ENCODE results near the gene MYO1H. TPM values are rescaled to one million over a fixed set of nuclear protein-coding genes. Genes with fewer than 3 reads are reported as not detected.

MYO1H gene
- total and polyA plus RNA-seq, 2 of the 8 experiments (the other 6 are each of a cell fraction or from before 2014, with no cell fraction given): 0.03 TPM; not detected in 1

DNA sequence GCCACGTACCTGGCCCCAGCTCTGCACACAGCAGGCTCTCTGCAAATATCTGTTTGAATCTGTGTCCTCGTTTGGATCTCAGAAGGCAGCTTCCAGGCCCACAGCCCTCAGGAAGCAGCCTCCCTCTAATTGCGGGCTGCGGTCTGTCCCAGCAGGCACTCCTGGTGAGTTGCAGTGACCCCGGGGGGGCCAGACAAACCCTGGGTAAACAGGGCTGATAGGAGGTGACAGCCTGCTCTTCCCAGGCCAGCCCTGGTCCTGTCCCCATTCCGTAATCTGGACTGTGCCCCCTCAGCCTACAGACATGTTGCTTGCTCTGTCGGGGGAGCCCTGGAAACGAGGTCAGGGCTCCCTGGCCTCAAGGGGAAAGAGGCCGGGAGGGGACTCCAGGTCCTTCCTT lies 40.6 kb upstream of the MYO1H start:
- H2AK5ac ChIP-seq (ENCODE audit: low read depth, low read length): no peak overlapping the region
- peaks cover 0 to 1% of the 10 kb centered on the region in 2 experiments for H4K20me1 ChIP-seq (replicated peaks in 1 of 2; ENCODE audit: control insufficient read depth in 1 of 2, insufficient read depth in 2 of 2, low read length in 2 of 2)
- H2BK20ac ChIP-seq (ENCODE audit: low read length): no peak overlapping the region
- H4K5ac ChIP-seq (ENCODE audit: insufficient read length, low read depth, low read length): no peak overlapping the region
- no peak overlapping the region for H3K4ac ChIP-seq (replicated peaks; ENCODE audit: insufficient read length, low read depth, low read length)
- H3K4me2 ChIP-seq (ENCODE audit: insufficient read depth in 1 of 2, low read depth in 2 of 2, low read length in 2 of 2): no peak overlapping the region
- H3K79me1 ChIP-seq (ENCODE audit: low read depth, low read length): no peaks in the 10 kb centered on the region
- H3K4me1 ChIP-seq (replicated peaks in 1 of 4; ENCODE audit: control insufficient read depth in 3 of 4, insufficient read depth in 4 of 4, low read length in 3 of 4): peaks cover 0 to 6% (median under 1%) of the 10 kb centered on the region in 4 experiments; a peak in 2 of 7 replicates
- FAIRE-seq (no peak), DNase-seq (ENCODE audit: low read depth in 1 of 2, low spot score in 2 of 2) (no peak)
- no peak overlapping the region for H3K14ac ChIP-seq (ENCODE audit: insufficient read length)
- H3K23me2 ChIP-seq (ENCODE audit: low read depth, low read length): peaks cover 8% of the 10 kb centered on the region; the same call in 1 of the 2 replicates
- no peak overlapping the region for H2AFZ ChIP-seq (ENCODE audit: low read length)
- H3K27ac ChIP-seq (ENCODE audit: low read depth, low read length): no peak overlapping the region
- no peak overlapping the region for H4K91ac ChIP-seq (replicated peaks; ENCODE audit: insufficient read length, low read length)
- no peak overlapping the region for H2BK120ac ChIP-seq (replicated peaks; ENCODE audit: low read depth, low read length)
- no peak overlapping the region for H3K23ac ChIP-seq (ENCODE audit: insufficient read length)
- ChIA-PET CTCF (ENCODE audit: partially characterized antibody) (interaction anchor here (0.5 to 1.5 kb wide), 4 partner anchors 9 to 550 kb away, joined by 3 to 7 read pairs (median 3); no protein-coding TSS in a partner anchor), POLR2A (ENCODE audit: partially characterized antibody) (interaction anchor here (1.0 to 1.2 kb wide), 2 partner anchors 15 to 34 kb away, joined by 3 to 5 read pairs; no protein-coding TSS in a partner anchor)
- no peaks in the 10 kb centered on the region for H3K79me2 ChIP-seq (ENCODE audit: control insufficient read depth in 1 of 2, insufficient read depth in 2 of 2, low read length in 2 of 2)
- no peak overlapping the region for H2BK12ac ChIP-seq (ENCODE audit: low read depth, low read length)
- no peaks in the 10 kb centered on the region for H3K36me3 ChIP-seq (ENCODE audit: control insufficient read depth in 2 of 4, insufficient read depth in 4 of 4, low read length in 3 of 4)
- H3K9ac ChIP-seq (replicated peaks in 1 of 4; ENCODE audit: extremely low read depth in 1 of 4, low read depth in 3 of 4, low read length in 3 of 4): no peak overlapping the region
- H4K8ac ChIP-seq (ENCODE audit: extremely low read depth, insufficient read depth, low read length): no peak overlapping the region
- H3K18ac ChIP-seq (ENCODE audit: extremely low read depth, low read length): no peak overlapping the region
- H3K9me3 ChIP-seq (ENCODE audit: insufficient read depth in 2 of 2, low read depth in 1 of 2, low read length in 1 of 2): no peaks in the 10 kb centered on the region
- 86% methylated on average over 8 of the region's 9 CpGs; no CpG with 5 or more reads in 1 of the 2 experiments for WGBS, 2 experiments (ENCODE audit: extremely low coverage in 1 of 2, insufficient coverage in 1 of 2, insufficient read length in 1 of 2, insufficient replicate concordance in 2 of 2, low coverage in 1 of 2, low lambda C conversion rate in 2 of 2, missing lambda C conversion rate in 1 of 2)
- H3K4me3 ChIP-seq (ENCODE audit: extremely low read depth in 1 of 4, insufficient read depth in 2 of 4, low read depth in 3 of 4, low read length in 4 of 4): no peak overlapping the region
- peaks cover 10 to 54% (median 40%) of the 10 kb centered on the region in 4 experiments for H3K27me3 ChIP-seq (replicated peaks in 1 of 4; ENCODE audit: control insufficient read depth in 3 of 4, extremely low read depth in 1 of 4, insufficient read depth in 3 of 4, low read length in 3 of 4)
- no peak overlapping the region for H3K56ac ChIP-seq (replicated peaks; ENCODE audit: insufficient read length, low read depth, low read length)
- no peak overlapping the region for H2BK15ac ChIP-seq (ENCODE audit: low read length)
- no peak overlapping the region for H2BK5ac ChIP-seq (ENCODE audit: low read depth, low read length)
- TF ChIP-seq SIX5 (IDR thresholded peaks at IDR 0.05; ENCODE audit: low read depth, low read length): no peak
- no peak for TF ChIP-seq YY1 (IDR thresholded peaks at IDR 0.05; ENCODE audit: low read depth, low read length)
- TF ChIP-seq JUND (IDR thresholded peaks at IDR 0.05; ENCODE audit: low read length): no peak
- TF ChIP-seq, protein P1, sequence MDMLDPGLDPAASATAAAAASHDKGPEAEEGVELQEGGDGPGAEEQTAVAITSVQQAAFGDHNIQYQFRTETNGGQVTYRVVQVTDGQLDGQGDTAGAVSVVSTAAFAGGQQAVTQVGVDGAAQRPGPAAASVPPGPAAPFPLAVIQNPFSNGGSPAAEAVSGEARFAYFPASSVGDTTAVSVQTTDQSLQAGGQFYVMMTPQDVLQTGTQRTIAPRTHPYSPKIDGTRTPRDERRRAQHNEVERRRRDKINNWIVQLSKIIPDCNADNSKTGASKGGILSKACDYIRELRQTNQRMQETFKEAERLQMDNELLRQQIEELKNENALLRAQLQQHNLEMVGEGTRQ (IDR thresholded peaks at IDR 0.05; ENCODE audit: low read length): no peak
- TF ChIP-seq BCL11A (IDR thresholded peaks at IDR 0.05; ENCODE audit: low read depth in 2 of 2, low read length in 2 of 2): no peak
- no peak for TF ChIP-seq RFX5 (IDR thresholded peaks at IDR 0.05; ENCODE audit: borderline replicate concordance, low read depth, low read length)
- TF ChIP-seq SP2 (IDR thresholded peaks at IDR 0.05; ENCODE audit: low read length): no peak
- no peak for TF ChIP-seq POLR2AphosphoS5 (IDR thresholded peaks at IDR 0.05; ENCODE audit: low read depth, low read length)
- TF ChIP-seq MAFK (IDR thresholded peaks at IDR 0.05; ENCODE audit: low read depth, low read length): no peak
- no peak for TF ChIP-seq KDM1A (IDR thresholded peaks at IDR 0.05; ENCODE audit: borderline replicate concordance, low read length)
- TF ChIP-seq CREB1 (IDR thresholded peaks at IDR 0.05): no peak
- TF ChIP-seq CTBP2 (IDR thresholded peaks at IDR 0.05; ENCODE audit: borderline replicate concordance, insufficient read depth, insufficient read length, low read length): no peak
- TF ChIP-seq SUZ12 (IDR thresholded peaks at IDR 0.05; ENCODE audit: low read length): no peak
- no peak for TF ChIP-seq FOSL1 (IDR thresholded peaks at IDR 0.05; ENCODE audit: insufficient read depth, low read depth, low read length)
